Measurements from ENCODE around the gene PIGL. TPM values are rescaled to one million over a fixed set of nuclear protein-coding genes. Genes with fewer than 3 reads are reported as not detected.

PIGL gene
- total RNA-seq, 1 experiment from 2014 or later: 59.2 TPM

- intact Hi-C loops (cut with micrococcal nuclease; ENCODE audit: unreplicated experiment): no loop called here
- no peaks in the 10 kb centered on the region for H3K9me3 ChIP-seq (ENCODE audit: insufficient read depth, low read depth)
- peaks cover 4% of the 10 kb centered on the region; the same call in 1 of the 2 replicates for H3K9me2 ChIP-seq (ENCODE audit: insufficient read depth)
- ChIA-PET POLR2A (ENCODE audit: unreplicated experiment) (no interaction called here), CTCF (no interaction called here)
- H2AFZ ChIP-seq: no peak overlapping the region
- H3K4me1 ChIP-seq (replicated peaks; ENCODE audit: insufficient read depth): peaks cover 12% of the 10 kb centered on the region
- H4K20me1 ChIP-seq (ENCODE audit: insufficient read depth): no peaks in the 10 kb centered on the region
- no peak overlapping the region for H3K27ac ChIP-seq
- H3K4me3 ChIP-seq: no peak overlapping the region
- H3K79me2 ChIP-seq (ENCODE audit: low read depth): no peaks in the 10 kb centered on the region
- TF ChIP-seq, protein P1, sequence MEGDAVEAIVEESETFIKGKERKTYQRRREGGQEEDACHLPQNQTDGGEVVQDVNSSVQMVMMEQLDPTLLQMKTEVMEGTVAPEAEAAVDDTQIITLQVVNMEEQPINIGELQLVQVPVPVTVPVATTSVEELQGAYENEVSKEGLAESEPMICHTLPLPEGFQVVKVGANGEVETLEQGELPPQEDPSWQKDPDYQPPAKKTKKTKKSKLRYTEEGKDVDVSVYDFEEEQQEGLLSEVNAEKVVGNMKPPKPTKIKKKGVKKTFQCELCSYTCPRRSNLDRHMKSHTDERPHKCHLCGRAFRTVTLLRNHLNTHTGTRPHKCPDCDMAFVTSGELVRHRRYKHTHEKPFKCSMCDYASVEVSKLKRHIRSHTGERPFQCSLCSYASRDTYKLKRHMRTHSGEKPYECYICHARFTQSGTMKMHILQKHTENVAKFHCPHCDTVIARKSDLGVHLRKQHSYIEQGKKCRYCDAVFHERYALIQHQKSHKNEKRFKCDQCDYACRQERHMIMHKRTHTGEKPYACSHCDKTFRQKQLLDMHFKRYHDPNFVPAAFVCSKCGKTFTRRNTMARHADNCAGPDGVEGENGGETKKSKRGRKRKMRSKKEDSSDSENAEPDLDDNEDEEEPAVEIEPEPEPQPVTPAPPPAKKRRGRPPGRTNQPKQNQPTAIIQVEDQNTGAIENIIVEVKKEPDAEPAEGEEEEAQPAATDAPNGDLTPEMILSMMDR (conservative IDR thresholded peaks at IDR 0.05): no peak
- no peak for TF ChIP-seq EZH2 (IDR thresholded peaks at IDR 0.05; ENCODE audit: low read depth)
- no peaks in the 10 kb centered on the region for H3K36me3 ChIP-seq (ENCODE audit: low read depth)
- no peak overlapping the region for H3K4me2 ChIP-seq
- H3F3A ChIP-seq (ENCODE audit: insufficient read depth, low read depth): peaks cover 9% of the 10 kb centered on the region; the same call in 1 of the 2 replicates
- no TSS peak for BruUV-seq (replicated peaks)
- no peaks in the 10 kb centered on the region for H3K27me3 ChIP-seq (ENCODE audit: insufficient read depth, low read depth)
- no peak for DNase-seq
Measured at GRCh38 chr17:16275024-16275423, 58.0 kb downstream of the PIGL start.

GRCh38 chr17:16277163-16277562, 60.2 kb downstream of the PIGL start:
- no peak overlapping the region for H3K4me2 ChIP-seq
- no peak overlapping the region for H3K4me3 ChIP-seq
- CTCF ChIA-PET: no interaction called here
- intact Hi-C loops (cut with micrococcal nuclease; ENCODE audit: unreplicated experiment): no loop called here
- H2AFZ ChIP-seq: no peak overlapping the region
- H3F3A ChIP-seq (ENCODE audit: insufficient read depth, low read depth): peaks cover 11% of the 10 kb centered on the region; the same call in 1 of the 2 replicates
- BruUV-seq (replicated peaks): no TSS peak
- POLR2A ChIA-PET (ENCODE audit: unreplicated experiment): no interaction called here
- H4K20me1 ChIP-seq (ENCODE audit: insufficient read depth): no peaks in the 10 kb centered on the region
- no peak overlapping the region for H3K27ac ChIP-seq
- TF ChIP-seq, protein P1 (conservative IDR thresholded peaks at IDR 0.05): no peak
- no peak for TF ChIP-seq EZH2 (IDR thresholded peaks at IDR 0.05; ENCODE audit: low read depth)
- H3K9me2 ChIP-seq (ENCODE audit: insufficient read depth): peaks cover 4% of the 10 kb centered on the region; the same call in 1 of the 2 replicates
- no peaks in the 10 kb centered on the region for H3K9me3 ChIP-seq (ENCODE audit: insufficient read depth, low read depth)
- peaks cover 22% of the 10 kb centered on the region for H3K4me1 ChIP-seq (replicated peaks; ENCODE audit: insufficient read depth)
- H3K27me3 ChIP-seq (ENCODE audit: insufficient read depth, low read depth): no peaks in the 10 kb centered on the region
- no peak for DNase-seq
- H3K36me3 ChIP-seq (ENCODE audit: low read depth): no peaks in the 10 kb centered on the region
- H3K79me2 ChIP-seq (ENCODE audit: low read depth): no peaks in the 10 kb centered on the region

DNA sequence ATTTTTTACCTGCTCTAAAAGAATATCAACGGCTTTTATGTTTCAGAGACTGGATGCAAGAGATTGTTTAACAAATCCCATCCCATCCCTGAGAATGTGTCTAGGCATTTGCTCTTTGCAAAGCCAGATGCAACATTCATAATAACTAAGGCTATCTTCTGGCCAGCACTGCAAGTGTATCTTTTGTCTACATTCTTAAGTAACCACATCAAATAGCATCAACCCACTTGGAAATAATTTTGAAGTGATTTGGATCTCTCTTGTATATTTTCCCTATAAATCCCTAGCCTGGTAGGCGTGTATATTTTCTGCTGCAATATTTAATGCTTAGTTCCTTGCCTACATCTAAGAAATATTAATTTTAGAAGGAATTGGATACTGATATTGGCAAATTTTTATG, 64.3 kb downstream of the PIGL start:
- Histone ChIP-seq H3K27ac (no peak overlapping the region), H2AFZ (no peak overlapping the region), H3K9me3 (ENCODE audit: insufficient read depth, low read depth) (no peaks in the 10 kb centered on the region), H3F3A (ENCODE audit: insufficient read depth, low read depth) (peaks cover 18% of the 10 kb centered on the region; the same call in 1 of the 2 replicates), H3K9me2 (ENCODE audit: insufficient read depth) (peaks cover 4% of the 10 kb centered on the region; the same call in 1 of the 2 replicates), H3K79me2 (ENCODE audit: low read depth) (no peaks in the 10 kb centered on the region), H3K4me2 (no peak overlapping the region), H3K27me3 (ENCODE audit: insufficient read depth, low read depth) (no peaks in the 10 kb centered on the region), H3K4me3 (no peak overlapping the region), H3K36me3 (ENCODE audit: low read depth) (no peaks in the 10 kb centered on the region), H3K4me1 (replicated peaks; ENCODE audit: insufficient read depth) (peaks cover 41% of the 10 kb centered on the region), H4K20me1 (ENCODE audit: insufficient read depth) (no peaks in the 10 kb centered on the region)
- ChIA-PET CTCF (no interaction called here), POLR2A (ENCODE audit: unreplicated experiment) (no interaction called here)
- no peak for TF ChIP-seq EZH2 (IDR thresholded peaks at IDR 0.05; ENCODE audit: low read depth)
- TF ChIP-seq, protein P1 (conservative IDR thresholded peaks at IDR 0.05): no peak
- BruUV-seq (replicated peaks): no TSS peak
- intact Hi-C loops (cut with micrococcal nuclease; ENCODE audit: unreplicated experiment): loop anchor here (10.0 kb wide), 2 partner anchors 253 to 387 kb away; no protein-coding TSS in a partner anchor
- peak in 1 of 2 experiments; percentile 36 for DNase-seq

All from PC-9 (cell line).